Upper lobe of left lung (tissue), 4 donors: ENCODE measurements around the gene TTF2.

ENCODE experiments used
- EP300 ChIP-seq, 4 donors: sonication (generic); formaldehyde crosslinking; IDR thresholded peaks; one replicate each; pipeline ENCODE4 v1.5.1; 2017; ENCODE audit warnings: antibody characterized with exemption in 4 of 4, control low read depth in 2 of 4
- POLR2A ChIP-seq, 4 donors: fragments of 450-650 bp; IDR thresholded peaks; one replicate each; pipeline ENCODE4 v1.5.1; 2016 to 2017; ENCODE audit warnings: antibody characterized with exemption in 4 of 4, mild to moderate bottlenecking in 2 of 4
- POLR2AphosphoS5 ChIP-seq, 2 donors: sonication (generic); formaldehyde crosslinking; IDR thresholded peaks; one replicate each; pipeline ENCODE4 v1.5.1; 2017; ENCODE audit warnings: antibody characterized with exemption in 2 of 2
- TF ChIP-seq, protein P1 (sequence below), 6 experiments: fragments of 450-650 bp in 4 of 6; fragments of 200-600 bp in 2 of 6; sonication (generic) in 2 of 6; IDR thresholded peaks; one replicate each; pipeline ENCODE4 v1.5.1; 2016 to 2019; ENCODE audit warnings: antibody characterized with exemption in 6 of 6

DNA sequence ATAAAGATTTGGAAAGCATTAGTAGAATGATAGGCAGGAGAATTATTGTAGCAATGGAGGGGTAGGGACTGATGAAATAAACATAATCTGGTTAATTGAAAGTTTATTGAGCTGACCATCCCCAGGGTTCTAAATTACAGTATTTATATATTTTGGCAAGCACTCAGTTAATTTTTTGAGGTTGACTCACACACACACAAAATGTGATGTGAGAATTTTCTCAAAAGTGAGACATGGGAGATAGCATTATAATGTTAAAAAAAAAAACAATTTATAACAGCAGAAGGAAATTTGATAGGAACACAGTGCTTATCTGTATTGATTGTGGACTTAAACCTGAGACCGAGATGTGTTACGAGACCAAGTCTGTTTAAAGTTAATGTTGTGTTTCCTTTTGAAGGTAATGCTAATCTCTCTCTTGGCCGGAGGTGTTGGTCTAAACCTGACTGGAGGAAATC is 36.9 kb downstream of the TTF2 start:
- TF ChIP-seq, protein P1, sequence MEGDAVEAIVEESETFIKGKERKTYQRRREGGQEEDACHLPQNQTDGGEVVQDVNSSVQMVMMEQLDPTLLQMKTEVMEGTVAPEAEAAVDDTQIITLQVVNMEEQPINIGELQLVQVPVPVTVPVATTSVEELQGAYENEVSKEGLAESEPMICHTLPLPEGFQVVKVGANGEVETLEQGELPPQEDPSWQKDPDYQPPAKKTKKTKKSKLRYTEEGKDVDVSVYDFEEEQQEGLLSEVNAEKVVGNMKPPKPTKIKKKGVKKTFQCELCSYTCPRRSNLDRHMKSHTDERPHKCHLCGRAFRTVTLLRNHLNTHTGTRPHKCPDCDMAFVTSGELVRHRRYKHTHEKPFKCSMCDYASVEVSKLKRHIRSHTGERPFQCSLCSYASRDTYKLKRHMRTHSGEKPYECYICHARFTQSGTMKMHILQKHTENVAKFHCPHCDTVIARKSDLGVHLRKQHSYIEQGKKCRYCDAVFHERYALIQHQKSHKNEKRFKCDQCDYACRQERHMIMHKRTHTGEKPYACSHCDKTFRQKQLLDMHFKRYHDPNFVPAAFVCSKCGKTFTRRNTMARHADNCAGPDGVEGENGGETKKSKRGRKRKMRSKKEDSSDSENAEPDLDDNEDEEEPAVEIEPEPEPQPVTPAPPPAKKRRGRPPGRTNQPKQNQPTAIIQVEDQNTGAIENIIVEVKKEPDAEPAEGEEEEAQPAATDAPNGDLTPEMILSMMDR (IDR thresholded peaks at IDR 0.05), result no peak
- TF ChIP-seq POLR2A (IDR thresholded peaks at IDR 0.05) (no peak), POLR2AphosphoS5 (IDR thresholded peaks at IDR 0.05) (no peak), EP300 (IDR thresholded peaks at IDR 0.05) (no peak)
